GM15510 (cell line): ENCODE measurements around the gene SCO2.

Experiments
- POLR2A ChIP-seq: IDR thresholded peaks from 3 replicates; pipeline ENCODE4 v1.6.1; 2011; ENCODE audit warnings: borderline replicate concordance; ENCODE audit not compliant: insufficient read length; ENCODE audit errors: extremely low read depth

Gene SCO2

DNA sequence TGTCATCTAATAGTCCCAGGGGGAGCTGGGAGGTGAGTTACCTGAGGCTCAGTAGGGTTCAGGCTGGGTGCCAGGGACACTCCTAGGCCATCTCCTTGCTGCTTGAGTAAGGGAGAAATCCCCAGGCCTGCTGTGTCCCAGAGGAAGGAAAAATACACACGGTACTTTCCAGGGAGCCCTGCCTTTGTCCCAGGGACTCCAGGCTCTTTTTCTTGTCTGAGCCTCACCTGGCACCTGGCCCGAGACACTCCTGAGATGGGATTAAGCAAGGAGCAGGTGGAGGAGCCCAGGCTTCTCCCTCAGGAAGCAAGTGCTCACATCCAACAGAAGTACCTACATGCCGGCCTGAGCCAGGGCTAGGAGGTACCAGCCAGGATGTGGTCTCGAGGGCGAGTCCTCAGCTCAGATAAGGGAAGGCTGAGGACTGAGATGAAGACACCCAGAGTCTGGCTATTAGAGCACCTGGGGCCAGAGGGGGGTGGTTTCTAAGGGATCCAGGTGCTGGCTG, 19.4 kb upstream of the SCO2 start:
- TF ChIP-seq POLR2A, result no peak

DNA sequence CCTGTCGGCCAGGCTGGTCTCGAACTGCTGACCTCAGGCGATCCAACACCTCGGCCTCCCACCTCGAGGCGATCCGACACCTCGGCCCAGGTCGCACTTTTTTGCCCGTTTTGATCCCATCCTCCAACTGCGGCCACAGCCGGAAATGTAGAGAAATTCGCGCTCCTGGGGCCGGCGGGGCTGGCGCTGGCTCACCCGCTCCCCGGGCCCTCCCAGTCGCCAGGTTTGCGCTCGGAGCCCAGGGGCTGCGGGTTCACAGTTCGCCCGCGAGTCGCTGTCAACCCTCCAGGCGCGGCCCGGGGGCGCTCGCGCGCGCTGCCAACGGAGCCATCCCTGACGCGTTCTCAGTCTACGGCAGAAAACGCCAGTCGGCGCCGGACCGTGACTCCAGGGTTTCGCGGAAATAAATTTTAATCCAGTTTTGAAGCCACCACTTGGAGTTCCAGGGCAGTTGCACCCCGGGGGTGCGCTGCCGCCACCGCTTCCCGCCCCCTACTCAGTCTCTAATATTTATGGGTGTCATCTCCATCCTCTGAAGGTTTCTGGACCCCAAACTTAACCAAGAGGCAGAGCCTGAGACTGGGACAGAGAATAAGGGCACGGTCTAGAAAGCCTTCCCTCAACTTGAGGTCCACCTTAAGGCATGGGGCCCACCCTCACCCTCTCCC, 18.8 kb upstream of the SCO2 start:
- TF ChIP-seq POLR2A, result peak; percentile 50

DNA sequence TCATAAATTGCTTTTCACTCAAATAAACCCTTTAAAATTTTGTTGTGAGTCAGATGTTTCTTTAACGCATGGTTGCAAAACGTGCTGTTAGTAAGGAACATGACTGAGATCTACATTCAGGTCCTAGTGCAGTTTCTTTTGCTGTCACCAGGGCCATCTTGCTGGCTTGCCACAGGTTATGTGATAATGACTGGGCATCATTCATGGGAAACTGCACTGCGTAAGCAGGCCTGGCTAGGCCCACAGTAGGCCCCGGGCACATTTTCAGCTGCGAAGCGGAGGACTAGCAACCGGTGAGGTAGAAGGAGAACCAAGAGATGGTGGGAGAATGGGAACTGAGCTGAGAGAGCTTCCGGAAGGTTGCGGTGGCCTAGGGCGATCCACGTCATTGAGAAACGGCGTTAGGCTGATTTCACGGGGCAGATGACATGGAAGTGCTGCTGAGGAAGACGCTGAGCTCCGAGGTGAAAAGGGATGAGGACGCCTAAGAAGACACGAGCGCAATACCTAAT, 17.1 kb upstream of the SCO2 start:
- TF ChIP-seq POLR2A, result peak; percentile 60

DNA sequence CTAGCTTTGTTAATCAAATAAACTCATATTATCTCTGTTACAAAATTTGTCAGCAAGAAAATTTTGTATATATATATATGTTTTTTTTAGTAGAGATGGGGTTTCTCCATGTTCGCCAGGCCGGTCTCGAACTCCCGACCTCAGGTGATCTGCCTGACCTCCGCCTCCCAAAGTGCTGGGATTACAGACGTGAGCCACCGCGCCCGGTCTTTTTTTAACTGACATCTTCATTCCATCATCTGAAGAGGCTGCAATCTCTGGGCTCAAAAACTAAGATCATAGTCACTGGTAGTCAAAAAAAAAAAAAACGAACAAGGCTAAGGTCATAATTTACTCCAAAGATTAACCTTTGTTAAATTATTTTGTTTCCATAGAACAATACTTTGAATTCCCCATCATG, 15.0 kb upstream of the SCO2 start:
- TF ChIP-seq POLR2A, result peak; percentile 0

DNA sequence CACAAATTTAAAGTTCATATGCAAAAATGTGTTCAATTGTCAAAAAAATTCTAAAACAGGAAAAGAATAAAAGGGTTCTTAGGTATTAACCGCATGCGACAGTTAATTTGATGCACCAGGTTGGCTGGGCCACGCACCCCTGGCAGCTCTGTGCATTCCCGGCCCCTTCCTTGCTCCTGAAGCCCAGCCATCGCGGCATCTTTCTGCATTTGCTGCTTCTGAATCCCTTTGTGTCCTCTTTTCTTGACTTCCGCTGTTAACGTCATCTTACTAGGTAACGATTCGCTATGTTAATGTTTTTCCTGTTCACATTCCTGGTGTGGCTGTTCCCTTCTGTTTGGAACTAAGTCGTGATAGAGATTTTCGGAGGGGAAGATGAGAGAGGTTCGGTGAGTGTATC, 12.4 kb upstream of the SCO2 start:
- no peak for TF ChIP-seq POLR2A

DNA sequence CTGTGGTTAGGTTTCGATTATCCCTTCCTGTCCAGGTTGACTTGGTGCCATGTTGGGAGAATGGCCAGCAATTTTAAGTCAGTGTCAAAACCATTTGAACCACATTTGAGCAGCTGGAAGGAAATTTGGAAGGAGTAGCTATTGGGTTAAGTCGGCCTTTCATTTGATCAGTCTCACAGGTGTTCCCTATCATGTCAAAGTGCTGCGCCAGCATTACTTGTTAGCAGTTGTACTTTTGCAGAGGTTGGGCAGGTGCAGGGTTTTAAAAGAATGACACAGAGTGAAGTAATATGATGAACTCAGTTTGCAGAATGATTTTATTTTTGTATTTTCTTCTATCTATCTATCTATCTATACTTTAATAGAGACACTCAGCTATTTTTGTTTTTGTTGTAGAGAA, 10.8 kb upstream of the SCO2 start:
- no peak for TF ChIP-seq POLR2A

DNA sequence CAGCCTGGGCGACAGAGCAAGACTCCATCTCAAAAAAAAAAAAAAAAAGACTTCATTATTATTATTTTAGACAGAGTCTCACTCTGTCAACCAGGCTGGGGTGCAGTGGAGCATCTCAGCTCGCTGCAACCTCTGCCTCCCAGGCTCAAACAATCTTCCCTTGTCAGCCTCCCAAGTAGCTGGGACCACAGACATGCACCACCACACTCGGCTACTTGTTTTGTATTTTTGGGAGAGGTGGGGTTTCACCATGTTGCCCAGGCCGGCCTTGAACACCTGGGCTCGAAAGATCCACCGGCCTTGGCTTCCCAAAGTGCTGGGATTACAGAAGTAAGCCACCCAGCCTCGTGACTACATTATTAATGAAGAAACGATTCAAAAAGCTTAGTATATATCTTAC, 9.7 kb upstream of the SCO2 start:
- TF ChIP-seq POLR2A, result no peak

DNA sequence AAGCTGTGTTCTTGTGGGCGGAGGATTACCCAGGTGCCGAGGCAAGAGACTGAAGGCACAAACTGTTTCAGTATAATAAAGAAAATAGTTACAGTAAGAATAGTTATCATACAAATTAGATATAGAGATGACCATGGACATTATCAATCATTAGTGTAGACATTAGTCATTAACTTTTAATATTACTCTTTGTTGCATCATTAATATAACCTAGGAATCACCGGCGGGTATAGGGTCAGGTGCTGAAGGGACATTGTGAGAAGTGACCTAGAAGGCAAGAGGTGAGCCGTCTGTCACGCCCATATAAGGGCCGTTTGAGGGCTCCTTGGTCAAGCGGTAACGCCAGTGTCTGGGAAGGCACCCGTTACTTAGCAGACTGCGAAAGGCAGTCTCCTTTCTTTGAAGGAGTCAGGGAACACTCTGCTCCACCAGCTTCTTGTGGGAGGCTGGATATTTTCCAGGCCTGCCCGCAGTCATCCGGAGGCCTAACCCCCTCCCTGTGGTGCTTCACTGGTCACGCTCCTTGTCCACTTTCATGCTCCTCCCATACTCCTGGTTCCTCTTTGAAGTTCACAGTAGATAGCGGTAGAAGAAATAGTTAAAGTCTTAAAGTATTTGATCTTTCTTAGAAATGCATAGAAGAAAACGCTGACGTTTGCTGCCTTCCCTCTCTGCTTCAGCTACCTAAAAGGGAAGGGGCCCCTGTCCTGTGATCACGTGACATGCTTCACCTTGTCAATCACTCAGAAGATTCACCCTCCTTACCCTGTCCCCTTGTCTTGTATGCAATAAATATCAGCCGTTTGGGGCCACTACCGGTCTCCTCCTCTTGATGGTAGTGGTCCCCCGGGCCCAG, 8.7 kb upstream of the SCO2 start:
- peak; percentile 31 for TF ChIP-seq POLR2A

DNA sequence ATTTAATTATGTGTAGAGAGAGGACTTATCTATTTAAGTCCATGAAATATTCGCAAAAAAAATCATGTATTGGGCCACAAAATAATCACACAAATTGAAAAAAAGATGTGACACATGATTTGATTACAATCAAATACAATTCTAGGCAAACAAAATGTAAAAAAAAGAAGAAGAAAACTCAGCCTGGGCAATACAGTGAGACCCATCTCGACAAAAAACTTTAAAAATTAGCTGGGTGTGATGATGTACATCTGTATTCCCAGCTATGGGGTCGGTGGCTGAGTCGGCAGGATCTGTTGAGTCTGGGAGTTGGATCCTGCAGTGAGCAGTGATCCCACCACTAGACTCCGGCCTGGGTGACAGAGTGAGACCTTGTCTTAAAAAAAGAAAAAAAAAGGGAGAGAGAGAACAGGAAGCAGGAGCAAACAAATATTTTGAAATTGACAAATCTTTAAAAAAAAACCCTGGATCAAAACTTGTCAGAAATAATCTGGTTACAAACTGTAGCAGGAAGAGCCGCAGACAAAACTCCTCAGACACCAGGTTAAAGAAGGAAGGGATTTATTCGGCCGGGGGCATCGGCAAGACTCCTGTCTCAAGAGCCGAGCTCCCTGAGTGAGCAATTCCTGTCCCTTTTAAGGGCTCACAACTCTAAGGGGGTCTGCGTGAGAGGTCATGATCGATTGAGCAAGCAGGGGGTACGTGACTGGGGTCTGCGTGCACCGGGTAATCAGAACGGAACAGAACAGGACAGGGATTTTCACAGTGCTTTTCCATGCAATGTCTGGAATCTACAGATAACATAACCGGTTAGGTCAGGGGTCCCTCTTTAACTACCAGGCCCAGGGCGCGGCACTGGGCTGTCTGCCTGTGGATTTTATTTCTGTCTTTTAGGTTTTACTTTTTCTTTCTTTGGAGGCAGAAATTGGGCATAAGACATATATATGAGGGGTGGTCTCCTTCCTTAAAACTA, 7.7 kb upstream of the SCO2 start:
- TF ChIP-seq POLR2A, result no peak

DNA sequence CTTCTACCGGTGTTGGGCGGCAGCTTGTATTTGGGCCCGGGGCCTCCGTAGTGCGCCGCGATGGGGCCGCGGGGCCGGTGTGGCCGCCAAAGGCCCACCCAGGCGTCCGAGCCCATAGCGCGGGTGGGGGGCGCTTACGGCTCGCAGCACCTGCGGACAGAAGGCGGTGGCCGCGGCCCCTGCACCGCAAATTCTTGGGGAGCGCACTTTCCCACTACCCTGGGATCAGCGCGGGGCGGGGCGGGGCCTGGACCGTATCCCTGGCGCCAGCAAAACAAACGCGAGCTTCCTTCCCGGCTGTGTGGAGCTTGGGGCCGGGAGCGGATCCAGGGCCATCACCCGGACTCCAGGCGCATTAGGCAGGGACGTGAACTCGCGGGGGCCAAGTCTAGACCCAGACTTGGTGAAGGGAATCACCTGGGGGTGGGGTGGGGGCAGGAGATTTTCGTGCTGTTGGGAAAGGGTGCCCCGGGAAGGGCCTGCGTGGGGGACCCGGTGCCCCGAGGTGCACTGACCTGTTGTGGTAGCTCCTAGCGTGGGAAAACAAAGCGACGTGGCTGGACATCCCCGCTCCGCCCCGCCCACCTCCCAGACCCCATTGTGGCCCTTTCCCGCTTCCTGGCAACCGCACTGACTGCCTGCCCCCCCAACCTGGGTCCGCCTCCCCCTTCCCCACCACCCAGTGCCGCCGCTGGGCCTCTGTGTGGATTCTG, 6.7 kb upstream of the SCO2 start:
- TF ChIP-seq POLR2A, result peak; percentile 55

DNA sequence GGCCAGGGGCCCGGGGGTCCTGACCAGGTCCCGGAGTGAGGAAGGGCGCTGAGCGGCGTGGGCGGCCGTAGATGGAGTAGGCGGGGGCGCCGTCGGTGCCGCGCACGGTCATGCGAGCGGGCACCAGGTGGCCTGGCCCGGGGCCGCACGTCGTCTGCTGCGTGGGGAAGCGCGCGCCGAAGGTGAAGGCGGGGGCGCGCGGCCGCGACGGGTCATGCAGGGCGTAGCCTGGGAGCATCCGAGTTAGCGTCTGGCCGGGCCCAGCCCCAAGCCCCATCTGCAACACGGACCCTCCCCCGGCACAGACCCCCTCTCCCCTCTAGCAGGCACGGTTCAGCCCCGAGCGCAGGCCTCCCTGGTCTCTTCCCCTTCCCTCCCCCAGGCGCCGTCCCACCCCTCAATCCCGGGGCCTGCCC, 6.2 kb upstream of the SCO2 start:
- peak; percentile 80 for TF ChIP-seq POLR2A

DNA sequence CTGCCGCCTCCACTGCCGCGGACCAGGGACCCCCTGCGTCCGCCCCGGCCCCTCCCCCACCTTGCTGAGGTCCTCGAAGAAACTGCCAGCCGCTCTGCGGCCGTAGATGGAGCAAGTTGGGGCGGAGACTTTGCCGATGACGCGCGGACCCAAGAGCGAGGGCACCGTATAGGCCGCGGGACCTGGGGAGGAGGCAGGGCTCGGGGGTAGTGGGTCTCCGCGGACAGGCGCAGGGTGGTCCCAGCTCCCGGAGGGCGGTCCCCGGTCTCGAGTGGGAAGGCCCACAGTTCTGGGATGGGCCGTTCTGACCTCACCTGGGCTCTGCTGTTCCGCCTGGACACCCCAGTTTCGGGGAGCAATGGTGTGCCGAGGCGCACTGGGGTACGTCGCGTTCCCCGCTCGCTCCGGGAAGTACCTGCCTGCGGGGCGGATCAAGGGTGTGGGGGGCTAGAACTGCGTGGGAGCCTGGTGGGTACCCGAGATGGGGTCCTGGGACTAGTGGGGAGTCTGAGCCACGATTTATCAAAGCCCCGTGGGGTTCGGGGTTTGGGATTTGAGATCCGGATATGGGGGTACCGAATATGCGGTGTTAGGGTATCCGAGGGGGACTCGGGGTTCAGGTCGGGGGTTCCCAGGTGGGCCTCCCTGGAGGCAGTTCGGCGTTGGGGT, 5.6 kb upstream of the SCO2 start:
- peak; percentile 79 for TF ChIP-seq POLR2A

DNA sequence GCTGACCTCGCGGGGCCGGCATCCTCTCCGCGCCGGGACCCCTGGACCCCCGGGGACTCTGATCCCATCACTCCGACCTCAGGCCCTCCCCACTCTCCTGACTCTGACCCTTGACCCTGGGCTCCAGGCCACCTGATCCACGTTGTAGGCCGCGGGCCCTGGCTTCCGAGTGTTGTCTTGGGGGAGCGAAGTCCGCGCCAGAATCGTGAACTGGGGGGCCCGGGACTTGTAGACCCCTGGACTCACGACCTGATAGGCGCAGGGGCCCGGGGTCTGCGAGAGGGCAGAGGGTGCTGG, 5.1 kb upstream of the SCO2 start:
- TF ChIP-seq POLR2A, result no peak
